Tibial artery (tissue), 4 donors: ENCODE measurements around the gene PTPRR.

ENCODE experiments used
- DNase-seq, 2 donors: peaks; one replicate each; pipeline ENCODE4 v3.0.0-alpha.2; 2019
- H3K27ac ChIP-seq, 2 donors: fragments of 200-600 bp; sonication (generic) in 1 of 2; 1 replicate in 1 of 2; 2 replicates in 1 of 2; pipeline ENCODE4 v1.5.1; 2018 to 2019; ENCODE audit warnings: mild to moderate bottlenecking in 1 of 2
- H3K27me3 ChIP-seq, 2 donors: fragments of 200-600 bp; sonication (generic) in 1 of 2; one replicate each; pipeline versions ENCODE4 v1.5.1 to v1.6.0; 2016 to 2019
- H3K36me3 ChIP-seq, 3 donors: fragments of 200-600 bp; sonication (generic) in 2 of 3; one replicate each; pipeline ENCODE4 v1.5.1; 2016 to 2019; ENCODE audit warnings: mild to moderate bottlenecking in 2 of 3
- H3K4me1 ChIP-seq, 4 donors: fragments of 200-600 bp; sonication (generic) in 2 of 4; 1 replicate in 3 of 4; 2 replicates in 1 of 4; pipeline ENCODE4 v1.5.1; 2016 to 2019
- H3K4me3 ChIP-seq, 2 donors: fragments of 200-600 bp; sonication (generic) in 1 of 2; 1 replicate in 1 of 2; 2 replicates in 1 of 2; pipeline ENCODE4 v1.5.1; 2018 to 2019; ENCODE audit warnings: mild to moderate bottlenecking in 2 of 2
- H3K9me3 ChIP-seq, 3 donors: fragments of 200-600 bp; sonication (generic) in 1 of 3; one replicate each; pipeline ENCODE4 v1.5.1; 2016 to 2019
- CTCF ChIP-seq, 2 experiments: fragments of 200-600 bp in 1 of 2; fragments of 450-650 bp in 1 of 2; IDR thresholded peaks; one replicate each; pipeline ENCODE4 v1.5.1; 2017 to 2019; ENCODE audit warnings: antibody characterized with exemption in 2 of 2, mild to moderate bottlenecking in 1 of 2, moderate library complexity in 1 of 2
- intact Hi-C: fragments of 100-400 bp; cut with DNase I; formaldehyde crosslinking; loops from one replicate; pipeline ENCODE4 v1.15.0; 2023; ENCODE audit warnings: low total_unique reads

Gene PTPRR

GRCh38 chr12:70660002-70660604 lies 260.4 kb downstream of the PTPRR start:
- Histone ChIP-seq H3K27me3 (no peaks in the 10 kb centered on the region), H3K36me3 (no peaks in the 10 kb centered on the region), H3K9me3 (no peaks in the 10 kb centered on the region), H3K4me3 (no peak overlapping the region), H3K27ac (no peak overlapping the region), H3K4me1 (peaks cover 0 to 12% (median 0%) of the 10 kb centered on the region in 4 donors)
- TF ChIP-seq CTCF (IDR thresholded peaks at IDR 0.05) = no peak
- intact Hi-C loops = no loop called here
- DNase-seq = no peak

- no peaks in the 10 kb centered on the region for H3K9me3 ChIP-seq
- intact Hi-C loops = no loop called here
- TF ChIP-seq CTCF (IDR thresholded peaks at IDR 0.05) = no peak
- no peak overlapping the region for H3K4me3 ChIP-seq
- DNase-seq = no peak
- no peak overlapping the region for H3K27ac ChIP-seq
- no peaks in the 10 kb centered on the region for H3K27me3 ChIP-seq
- no peaks in the 10 kb centered on the region for H3K36me3 ChIP-seq
- peaks cover 0 to 12% (median 0%) of the 10 kb centered on the region in 4 donors for H3K4me1 ChIP-seq
Measured at GRCh38 chr12:70659077-70659606, 261.4 kb downstream of the PTPRR start.

GRCh38 chr12:70657616-70658286 lies 262.8 kb downstream of the PTPRR start:
- no peak for TF ChIP-seq CTCF (IDR thresholded peaks at IDR 0.05)
- intact Hi-C loops = no loop called here
- Histone ChIP-seq H3K4me1 (peaks cover 0 to 12% (median 0%) of the 10 kb centered on the region in 4 donors), H3K4me3 (no peak overlapping the region), H3K36me3 (no peaks in the 10 kb centered on the region), H3K27ac (no peak overlapping the region), H3K27me3 (no peaks in the 10 kb centered on the region), H3K9me3 (no peaks in the 10 kb centered on the region)
- no peak for DNase-seq

GRCh38 chr12:70652451-70652850 lies 268.1 kb downstream of the PTPRR start:
- no peaks in the 10 kb centered on the region for H3K9me3 ChIP-seq
- intact Hi-C loops = no loop called here
- no peaks in the 10 kb centered on the region for H3K27me3 ChIP-seq
- peaks cover 0 to 15% (median 9%) of the 10 kb centered on the region in 4 donors for H3K4me1 ChIP-seq
- H3K36me3 ChIP-seq = no peaks in the 10 kb centered on the region
- no peak for TF ChIP-seq CTCF (IDR thresholded peaks at IDR 0.05)
- no peak for DNase-seq
- no peak overlapping the region for H3K27ac ChIP-seq
- no peak overlapping the region for H3K4me3 ChIP-seq

GRCh38 chr12:70648831-70649230 lies 271.7 kb downstream of the PTPRR start:
- Histone ChIP-seq H3K27me3 (no peaks in the 10 kb centered on the region), H3K4me3 (no peak overlapping the region), H3K36me3 (no peaks in the 10 kb centered on the region), H3K27ac (no peak overlapping the region), H3K4me1 (peaks cover 0 to 26% (median 12%) of the 10 kb centered on the region in 4 donors), H3K9me3 (no peaks in the 10 kb centered on the region)
- DNase-seq = no peak
- no peak for TF ChIP-seq CTCF (IDR thresholded peaks at IDR 0.05)
- intact Hi-C loops = no loop called here
